B cell (primary cell): ENCODE results near the gene TMEM109.

Experiments
- EZH2 ChIP-seq: IDR thresholded peaks from 2 replicates; pipeline ENCODE4 v1.6.1; 2012; ENCODE audit warnings: borderline replicate concordance, low read depth, mild to moderate bottlenecking, moderate library complexity, low read length; ENCODE audit not compliant: insufficient read depth, poor library complexity, severe bottlenecking
- TF ChIP-seq, protein P1 (sequence below): fragments of 200-600 bp; IDR thresholded peaks from one replicate; pipeline ENCODE4 v1.8.0; 2022; ENCODE audit warnings: antibody characterized with exemption, mild to moderate bottlenecking

DNA sequence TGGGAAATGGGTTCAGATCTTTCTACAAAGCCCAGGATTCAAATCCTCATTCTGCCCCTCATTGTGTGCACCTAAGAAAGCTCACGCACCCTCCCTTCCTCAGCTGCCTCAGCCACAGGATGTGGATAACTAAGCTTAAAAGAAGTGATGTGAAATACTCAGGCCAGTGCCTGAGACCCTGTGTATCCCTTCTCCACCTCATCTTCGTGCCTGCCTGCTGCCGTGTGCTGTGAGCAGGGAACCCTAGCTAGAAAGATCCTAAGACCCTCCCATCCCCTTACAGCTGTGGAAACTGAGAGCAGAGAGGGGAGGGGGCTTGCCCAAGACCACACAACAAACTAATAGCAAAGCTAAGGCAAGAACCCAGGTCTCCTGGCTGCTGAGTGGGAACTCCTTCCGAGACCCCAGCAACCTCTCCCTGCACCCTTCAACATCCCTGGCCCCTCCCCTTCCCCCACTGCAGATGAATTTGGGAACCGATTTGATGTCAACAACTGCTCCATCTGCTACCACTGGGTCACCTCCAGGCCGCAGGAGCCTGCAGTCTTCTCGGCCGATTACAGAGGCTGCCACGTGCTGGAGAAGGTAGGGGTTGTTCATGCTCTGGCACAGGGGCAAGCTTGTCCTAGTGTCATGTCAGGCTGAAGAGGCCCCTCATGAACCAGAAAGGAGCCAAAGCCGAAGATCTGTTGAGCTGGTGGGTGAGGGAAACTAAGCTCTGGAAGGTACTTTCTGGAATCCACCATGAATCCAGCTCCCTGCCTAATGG, 45.1 kb upstream of the TMEM109 start:
- TF ChIP-seq, protein P1, sequence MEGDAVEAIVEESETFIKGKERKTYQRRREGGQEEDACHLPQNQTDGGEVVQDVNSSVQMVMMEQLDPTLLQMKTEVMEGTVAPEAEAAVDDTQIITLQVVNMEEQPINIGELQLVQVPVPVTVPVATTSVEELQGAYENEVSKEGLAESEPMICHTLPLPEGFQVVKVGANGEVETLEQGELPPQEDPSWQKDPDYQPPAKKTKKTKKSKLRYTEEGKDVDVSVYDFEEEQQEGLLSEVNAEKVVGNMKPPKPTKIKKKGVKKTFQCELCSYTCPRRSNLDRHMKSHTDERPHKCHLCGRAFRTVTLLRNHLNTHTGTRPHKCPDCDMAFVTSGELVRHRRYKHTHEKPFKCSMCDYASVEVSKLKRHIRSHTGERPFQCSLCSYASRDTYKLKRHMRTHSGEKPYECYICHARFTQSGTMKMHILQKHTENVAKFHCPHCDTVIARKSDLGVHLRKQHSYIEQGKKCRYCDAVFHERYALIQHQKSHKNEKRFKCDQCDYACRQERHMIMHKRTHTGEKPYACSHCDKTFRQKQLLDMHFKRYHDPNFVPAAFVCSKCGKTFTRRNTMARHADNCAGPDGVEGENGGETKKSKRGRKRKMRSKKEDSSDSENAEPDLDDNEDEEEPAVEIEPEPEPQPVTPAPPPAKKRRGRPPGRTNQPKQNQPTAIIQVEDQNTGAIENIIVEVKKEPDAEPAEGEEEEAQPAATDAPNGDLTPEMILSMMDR, result no peak
- no peak for TF ChIP-seq EZH2
